Fibroblast of villous mesenchyme (primary cell): Measurements from ENCODE around the gene SP2. TPM values are rescaled to one million over a fixed set of nuclear protein-coding genes. Genes with fewer than 3 reads are reported as not detected.
A peak's percentile ranks its signal among the peaks of the same experiment; 100 is the strongest.

ENCODE experiments used
- DNase-seq: peaks from one replicate; pipeline ENCODE4 v3.0.0-alpha.2; 2010; ENCODE audit warnings: low read depth
- H3K4me3 ChIP-seq: 2 replicates; pipeline ENCODE4 v1.5.1; 2011; ENCODE audit warnings: low read depth, mild to moderate bottlenecking, low read length
- total RNA-seq: library from RNA; depleted of rRNA; stranded (reverse); fragments of >200 nt; gene quantifications from 2 replicates; pipeline ENCODE4 v1.2.3, GENCODE V29; 2012
- TF ChIP-seq, protein P1 (sequence below): IDR thresholded peaks from 2 replicates; pipeline ENCODE4 v1.5.1; 2012; ENCODE audit warnings: low read depth, mild to moderate bottlenecking, low read length; ENCODE audit not compliant: insufficient read depth

The SP2 gene
- total RNA-seq, 1 donor: 2.2 TPM

GRCh38 chr17:47894498-47895346, 1.3 kb upstream of the SP2 start:
- H3K4me3 ChIP-seq: peak overlapping the region; percentile 77
- TF ChIP-seq, protein P1, sequence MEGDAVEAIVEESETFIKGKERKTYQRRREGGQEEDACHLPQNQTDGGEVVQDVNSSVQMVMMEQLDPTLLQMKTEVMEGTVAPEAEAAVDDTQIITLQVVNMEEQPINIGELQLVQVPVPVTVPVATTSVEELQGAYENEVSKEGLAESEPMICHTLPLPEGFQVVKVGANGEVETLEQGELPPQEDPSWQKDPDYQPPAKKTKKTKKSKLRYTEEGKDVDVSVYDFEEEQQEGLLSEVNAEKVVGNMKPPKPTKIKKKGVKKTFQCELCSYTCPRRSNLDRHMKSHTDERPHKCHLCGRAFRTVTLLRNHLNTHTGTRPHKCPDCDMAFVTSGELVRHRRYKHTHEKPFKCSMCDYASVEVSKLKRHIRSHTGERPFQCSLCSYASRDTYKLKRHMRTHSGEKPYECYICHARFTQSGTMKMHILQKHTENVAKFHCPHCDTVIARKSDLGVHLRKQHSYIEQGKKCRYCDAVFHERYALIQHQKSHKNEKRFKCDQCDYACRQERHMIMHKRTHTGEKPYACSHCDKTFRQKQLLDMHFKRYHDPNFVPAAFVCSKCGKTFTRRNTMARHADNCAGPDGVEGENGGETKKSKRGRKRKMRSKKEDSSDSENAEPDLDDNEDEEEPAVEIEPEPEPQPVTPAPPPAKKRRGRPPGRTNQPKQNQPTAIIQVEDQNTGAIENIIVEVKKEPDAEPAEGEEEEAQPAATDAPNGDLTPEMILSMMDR: no peak
- no peak for DNase-seq

- DNase-seq: no peak
- TF ChIP-seq, protein P1: no peak
- peak overlapping the region; percentile 77 for H3K4me3 ChIP-seq
Observed at GRCh38 chr17:47895347-47895855, 635 bp upstream of the SP2 start.

DNA sequence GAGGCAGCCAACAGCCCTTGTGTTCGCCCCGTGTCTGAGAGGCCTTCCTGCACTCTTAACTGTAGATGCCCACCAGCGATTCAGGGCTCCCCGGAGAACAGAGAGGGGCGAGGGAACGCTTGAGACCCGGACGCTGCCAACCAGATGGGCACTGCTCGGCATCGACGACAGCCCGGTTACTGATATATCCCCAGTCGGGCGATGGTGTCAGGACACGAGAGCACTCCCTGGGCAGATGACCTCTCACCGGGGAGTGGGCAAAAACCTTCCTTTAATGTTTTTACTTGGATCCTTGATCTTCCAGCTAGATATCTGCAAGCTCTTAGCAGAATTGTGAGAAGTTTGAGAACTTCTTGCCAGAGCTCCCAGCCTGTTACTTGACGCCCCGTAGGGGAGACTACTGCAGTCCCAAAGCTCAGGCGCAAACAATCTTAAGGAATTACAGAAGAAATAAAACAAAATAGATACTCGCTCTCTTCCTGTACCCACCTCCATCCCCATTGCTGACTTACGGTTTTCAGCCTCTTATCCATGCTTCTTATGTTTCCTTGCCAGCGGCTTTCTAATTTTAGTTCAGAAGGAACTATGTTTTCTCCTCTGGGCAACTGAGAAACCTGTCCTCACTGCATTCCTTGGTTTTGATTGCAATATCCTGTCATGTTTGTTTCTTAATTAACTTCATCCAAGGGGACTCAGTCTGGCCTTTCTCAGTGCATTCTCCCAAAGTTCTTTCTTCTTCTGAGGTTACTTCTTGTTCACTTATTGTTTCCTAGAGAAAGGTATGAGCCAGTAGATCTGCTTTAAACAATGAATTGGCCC, 845 bp downstream of the SP2 start:
- TF ChIP-seq, protein P1: no peak
- DNase-seq: peak; percentile 20
- H3K4me3 ChIP-seq: peak overlapping the region; percentile 95

- no peak for DNase-seq
- TF ChIP-seq, protein P1: no peak
- peak overlapping the region; percentile 95 for H3K4me3 ChIP-seq
Observed at GRCh38 chr17:47897561-47897960, 1.5 kb downstream of the SP2 start.

GRCh38 chr17:47898241-47898640, 2.2 kb downstream of the SP2 start:
- TF ChIP-seq, protein P1: no peak
- DNase-seq: no peak
- H3K4me3 ChIP-seq: no peak overlapping the region

- no peak for DNase-seq
- TF ChIP-seq, protein P1: no peak
Observed at GRCh38 chr17:47899643-47900042, 3.6 kb downstream of the SP2 start.

More at GRCh38 chr17:47899643-47900042, 3.6 kb downstream of the SP2 start:
- no peak overlapping the region for H3K4me3 ChIP-seq
